Stimulated activated CD4-positive, alpha-beta T cell treated with anti-CD3 and anti-CD28 coated beads, Interleukin-4, amount 100 ng/mL, for 24 hours (primary cell): ENCODE data around the gene CEP152.
"Not testable (repeated sequence)": the region's sequence is repeated elsewhere in the genome, so short reads cannot be mapped to it uniquely, and the experiment has no call there.

ENCODE experiments used
- DNase-seq: peaks from one replicate; pipeline ENCODE4 v3.0.0-alpha.2; 2020

The CEP152 gene

DNA sequence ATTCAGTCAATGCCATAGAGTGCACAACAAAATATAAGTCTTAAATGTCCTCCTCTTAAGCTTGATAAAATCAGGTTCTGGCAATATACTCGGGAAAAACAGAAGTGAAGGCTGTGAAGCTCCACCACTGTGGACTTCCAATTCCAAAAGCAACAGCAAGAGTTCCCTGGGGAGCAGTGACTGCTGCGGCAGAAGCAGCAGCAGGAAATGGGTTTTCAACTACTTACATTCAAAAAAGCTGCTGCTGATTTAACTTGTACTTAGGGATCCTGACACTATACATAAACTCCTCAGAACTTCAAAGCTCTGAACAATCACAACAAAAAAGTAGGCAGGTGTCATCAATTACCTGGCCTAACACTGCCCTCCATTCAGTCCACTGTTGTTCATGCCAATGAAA lies 4.7 kb downstream of the CEP152 start:
- no peak for DNase-seq

DNA sequence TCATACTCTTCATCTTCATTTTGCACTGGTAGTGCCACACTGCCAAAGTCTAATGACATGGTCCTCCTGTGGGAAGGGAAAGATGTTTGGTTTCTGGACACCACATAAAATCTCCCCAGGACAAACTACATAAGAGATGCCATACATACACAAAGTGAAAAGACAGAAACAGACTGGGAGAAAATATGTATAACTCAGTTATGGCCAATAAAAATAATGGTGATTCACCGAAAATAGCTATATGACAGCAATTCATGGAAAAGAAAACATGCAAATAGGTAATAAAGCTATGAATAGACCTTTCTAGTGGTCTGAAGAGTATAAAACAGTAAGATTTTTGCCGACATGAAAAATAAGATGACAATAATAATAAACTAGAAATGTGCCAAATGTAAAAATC lies 5.3 kb downstream of the CEP152 start:
- no peak for DNase-seq

DNA sequence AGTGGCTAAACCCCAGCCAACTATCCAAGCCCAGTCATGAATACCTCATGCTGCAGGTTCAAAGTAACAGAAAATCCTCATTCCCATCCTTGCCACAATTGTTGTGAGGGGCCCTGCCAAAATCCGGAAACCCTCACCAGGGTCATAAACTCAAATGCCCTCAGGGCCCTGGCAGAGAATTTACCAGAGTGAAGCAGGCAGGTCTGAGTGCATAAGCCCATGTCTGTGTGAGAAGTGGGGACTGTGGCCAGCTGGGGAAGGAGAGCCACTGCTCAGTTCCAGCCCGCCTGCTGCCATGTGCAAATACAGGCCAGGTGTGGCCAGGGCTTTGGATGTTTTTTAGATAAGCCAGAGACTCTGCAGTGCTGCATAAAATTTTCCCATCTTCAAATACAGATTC lies 7.0 kb downstream of the CEP152 start:
- DNase-seq = no peak

DNA sequence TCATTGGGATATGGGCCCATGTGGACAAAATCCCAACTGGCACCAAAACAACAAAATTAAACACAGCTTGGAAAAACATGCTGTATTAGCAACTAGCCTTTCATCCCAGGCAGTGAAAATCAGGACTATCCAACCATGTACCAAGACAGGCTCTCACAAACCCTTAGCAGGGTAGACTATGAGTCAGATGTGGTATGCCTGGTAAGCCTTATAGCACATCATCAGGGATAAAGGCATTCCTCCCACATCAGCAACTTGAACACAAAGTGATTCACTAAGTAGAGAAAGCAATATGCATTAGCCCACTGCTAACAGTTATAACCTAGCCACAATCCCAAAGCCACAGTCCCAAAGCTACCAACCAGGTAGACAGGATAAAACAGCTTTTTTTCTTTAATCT lies 8.0 kb downstream of the CEP152 start:
- no peak for DNase-seq

DNA sequence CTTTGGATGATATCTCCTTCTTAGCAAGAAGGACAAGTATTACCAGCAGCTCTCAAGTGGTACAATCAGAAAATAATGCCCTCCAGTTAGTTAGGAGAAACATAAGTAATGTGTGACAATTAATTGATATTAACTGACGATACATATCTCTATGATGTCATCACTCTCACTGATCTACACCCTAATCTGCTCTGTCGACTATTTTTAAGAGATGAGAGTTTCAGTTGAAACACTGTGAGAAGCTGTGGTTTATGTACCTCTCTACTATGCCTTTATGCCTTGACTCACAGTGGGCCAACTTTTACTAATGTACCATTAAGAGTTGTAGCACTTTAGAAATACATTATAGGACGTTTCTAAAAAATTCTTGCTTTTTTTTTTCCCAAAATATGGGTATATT lies 8.6 kb downstream of the CEP152 start:
- DNase-seq = no peak

DNA sequence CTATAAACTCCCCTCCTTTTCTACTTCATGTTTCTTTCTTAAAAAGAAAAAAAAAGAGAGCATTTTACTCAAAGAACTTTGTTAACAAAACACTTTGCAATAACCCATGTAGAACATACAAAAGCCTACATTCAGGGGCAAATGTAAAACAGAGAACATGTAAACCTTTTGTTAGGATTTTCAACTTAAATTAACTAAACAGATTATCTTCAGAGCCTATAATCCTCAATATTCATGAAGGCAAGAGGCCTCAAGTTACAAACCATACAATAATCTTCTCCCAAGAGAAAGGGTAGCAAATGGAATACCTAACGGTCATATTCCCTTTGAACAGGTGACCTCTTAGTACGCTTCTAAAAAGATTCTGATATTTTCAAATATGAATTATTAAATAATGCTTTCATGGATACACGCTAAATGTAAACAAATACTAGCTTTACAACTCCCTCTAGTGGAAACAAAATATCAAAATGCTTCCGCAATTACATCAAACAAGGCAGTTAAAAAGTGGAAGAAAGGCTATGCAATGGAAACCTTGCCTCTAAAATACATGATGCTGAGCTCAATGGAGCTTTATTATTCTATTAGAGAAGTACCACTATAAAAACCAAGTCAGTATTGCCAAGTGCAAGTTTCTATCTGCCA lies 9.9 kb downstream of the CEP152 start:
- no peak for DNase-seq

DNA sequence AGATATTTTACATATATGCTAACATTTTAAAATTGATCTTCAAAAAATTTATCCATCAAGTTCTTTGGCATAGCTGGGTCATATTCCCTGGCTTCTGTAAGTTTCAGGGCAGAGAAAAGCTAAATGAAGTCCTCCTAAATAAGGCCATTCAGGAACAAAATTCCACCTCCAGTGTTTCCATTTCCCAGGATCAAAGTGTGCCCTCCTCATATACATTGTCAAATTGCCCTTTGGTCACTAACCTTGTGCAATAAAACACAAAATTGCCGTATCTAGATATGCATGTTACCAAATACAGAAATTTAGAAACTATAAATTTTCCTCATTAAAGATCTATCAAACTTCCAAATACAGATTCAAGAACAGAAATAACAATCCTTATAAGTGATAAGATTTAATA lies 10.6 kb downstream of the CEP152 start:
- DNase-seq = no peak

DNA sequence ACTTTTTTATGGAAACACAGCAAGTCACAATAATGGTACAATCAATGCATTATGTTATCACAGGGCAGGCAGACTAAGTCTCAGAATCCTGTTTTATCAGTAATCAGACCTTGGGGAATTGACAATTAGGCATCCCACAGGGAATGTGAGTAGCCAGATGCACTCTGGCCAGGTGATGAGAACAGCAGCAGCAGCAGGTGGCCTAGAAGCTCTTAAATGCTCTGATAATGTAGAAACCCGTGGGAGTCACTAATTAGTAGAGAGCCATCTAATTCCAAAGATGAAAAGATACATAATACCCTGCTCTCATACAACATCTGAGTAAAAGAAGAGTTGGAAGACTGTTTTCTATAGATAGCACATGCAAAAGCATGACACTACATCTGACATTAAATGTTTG lies 12.6 kb downstream of the CEP152 start:
- DNase-seq = no peak

DNA sequence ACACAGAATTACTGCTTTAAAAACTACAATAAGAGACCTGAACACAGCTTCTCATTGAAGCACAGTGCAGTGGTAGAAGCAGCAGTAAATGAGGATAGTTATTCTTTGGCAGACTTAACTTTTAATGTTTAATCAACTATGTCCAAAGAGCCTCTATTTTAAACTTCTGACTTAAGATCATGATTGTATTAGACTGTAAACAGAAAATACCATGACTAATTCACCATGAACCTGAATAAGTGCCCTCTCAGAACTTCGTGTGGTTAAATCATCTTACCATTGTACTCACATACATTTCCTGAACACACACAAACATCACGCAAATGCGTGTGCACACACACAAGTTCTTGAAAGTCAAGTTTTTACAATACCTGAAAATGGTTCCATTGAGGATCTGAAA lies 13.9 kb downstream of the CEP152 start:
- DNase-seq = no peak

- DNase-seq = no peak
Measured at GRCh38 chr15:48796521-48796920, 14.3 kb downstream of the CEP152 start.

DNA sequence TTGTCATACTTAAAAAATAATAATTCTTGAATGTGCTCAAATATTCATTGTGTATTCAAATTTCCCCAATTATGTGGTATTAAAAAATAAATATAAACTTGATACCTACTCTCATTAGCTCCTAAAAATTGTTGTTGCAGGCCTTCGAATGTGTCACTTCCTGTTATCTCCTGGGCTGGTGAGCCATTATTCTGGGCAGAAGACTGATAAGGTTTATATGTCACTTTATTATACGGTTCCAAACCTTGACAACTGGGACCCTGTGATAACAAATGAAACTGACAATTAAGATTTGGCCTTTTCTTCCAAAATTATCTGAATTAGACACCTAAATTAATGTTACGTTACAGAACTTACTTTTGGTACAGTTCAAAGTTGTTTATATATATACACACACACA lies 15.0 kb downstream of the CEP152 start:
- DNase-seq = no peak

- DNase-seq = no peak
Measured at GRCh38 chr15:48794697-48795134, 16.2 kb downstream of the CEP152 start.

- DNase-seq = no peak
Measured at GRCh38 chr15:48792408-48792807, 18.5 kb downstream of the CEP152 start.

DNA sequence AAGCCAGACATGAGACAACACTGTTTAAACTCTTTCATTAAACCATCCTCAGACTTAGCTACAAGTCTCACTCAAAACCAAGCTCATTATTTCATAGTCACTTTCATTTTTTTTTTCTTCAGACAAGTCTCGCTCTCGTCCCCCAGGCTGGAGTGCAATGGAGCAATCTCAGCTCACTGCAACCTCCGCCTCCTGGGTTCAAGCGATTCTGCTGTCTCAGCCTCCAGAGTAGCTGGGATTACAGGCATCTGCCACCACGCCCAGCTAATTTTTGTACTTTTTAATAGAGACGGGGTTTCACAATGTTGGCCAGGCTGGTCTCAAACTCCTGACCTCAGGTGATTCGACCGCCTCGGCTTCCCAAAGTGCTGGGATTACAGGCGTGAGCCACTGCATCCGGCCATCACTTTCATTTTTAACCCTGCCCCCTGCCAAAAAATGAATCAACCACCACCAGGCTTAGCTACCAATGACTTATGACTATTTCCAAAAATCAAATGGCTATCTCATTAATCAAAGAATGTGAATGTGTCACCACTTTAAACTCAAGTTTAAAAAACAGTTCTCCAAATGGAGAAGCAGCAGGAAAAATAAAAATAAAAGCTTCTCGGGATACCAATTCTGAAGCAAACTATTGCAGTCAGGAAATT lies 20.3 kb downstream of the CEP152 start:
- DNase-seq = not testable (repeated sequence)

DNA sequence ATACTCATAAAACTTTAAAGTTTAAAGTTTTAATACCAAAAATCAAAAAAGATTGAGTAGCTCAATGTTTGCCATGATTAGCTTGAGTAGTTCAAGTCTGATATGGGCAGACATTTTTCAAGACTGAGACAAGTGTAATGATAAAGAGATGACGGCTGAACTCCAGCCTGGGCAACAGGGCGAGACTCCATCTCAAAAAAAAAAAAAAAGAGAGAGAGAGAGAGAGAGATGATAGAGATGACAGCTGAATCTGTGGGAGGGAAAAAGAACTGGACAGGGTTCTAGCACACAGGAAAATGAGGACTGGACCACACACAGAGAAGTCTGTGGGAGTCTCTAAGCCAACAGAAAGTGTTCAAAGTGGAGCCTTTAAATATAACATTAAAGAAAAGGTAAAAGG lies 25.2 kb downstream of the CEP152 start:
- no peak for DNase-seq

- DNase-seq = no peak
Measured at GRCh38 chr15:48785195-48785594, 25.7 kb downstream of the CEP152 start.

DNA sequence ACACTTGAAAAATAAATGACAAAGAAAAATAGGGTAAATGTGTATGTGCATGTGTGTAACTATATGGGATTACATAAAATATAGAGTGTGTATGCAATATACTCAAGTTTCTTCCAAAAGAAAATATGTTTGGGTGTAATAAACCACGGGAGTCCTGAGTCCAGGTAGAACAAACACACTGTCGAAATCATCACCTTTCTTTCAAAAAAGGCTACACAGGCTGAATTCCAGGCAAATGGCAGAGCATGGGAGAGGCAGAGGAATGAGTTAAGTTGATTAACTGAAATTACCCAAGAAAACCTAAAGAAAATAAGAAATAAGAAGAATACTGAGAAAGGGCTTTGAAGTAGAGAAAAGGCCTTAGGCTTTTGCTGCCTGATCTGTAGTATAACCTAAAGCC lies 26.1 kb downstream of the CEP152 start:
- DNase-seq = no peak

DNA sequence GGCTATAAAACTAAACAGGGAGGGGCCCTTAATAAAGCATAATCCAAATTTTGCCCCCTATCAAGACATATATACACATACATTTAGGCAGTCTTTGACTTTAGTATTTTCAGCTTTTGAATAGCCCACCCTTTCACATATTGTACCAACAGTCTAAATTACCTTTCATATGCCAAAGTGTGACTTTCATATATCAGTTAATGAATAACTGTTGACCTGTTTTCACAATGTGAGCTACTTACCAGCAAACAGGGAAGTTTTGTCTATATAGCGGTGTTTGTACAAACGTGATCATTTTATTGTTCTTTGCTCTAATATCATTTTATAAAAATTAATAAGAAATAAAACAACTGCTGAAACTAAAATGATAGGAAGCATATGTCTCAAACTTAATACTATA lies 28.0 kb downstream of the CEP152 start:
- DNase-seq = no peak

GRCh38 chr15:48781481-48782081 lies 29.3 kb downstream of the CEP152 start:
- no peak for DNase-seq

- DNase-seq = no peak
Measured at GRCh38 chr15:48781017-48781416, 29.9 kb downstream of the CEP152 start.

- DNase-seq = no peak
Measured at GRCh38 chr15:48778331-48778730, 32.5 kb downstream of the CEP152 start.

- no peak for DNase-seq
Measured at GRCh38 chr15:48777645-48778330, 33.1 kb downstream of the CEP152 start.

DNA sequence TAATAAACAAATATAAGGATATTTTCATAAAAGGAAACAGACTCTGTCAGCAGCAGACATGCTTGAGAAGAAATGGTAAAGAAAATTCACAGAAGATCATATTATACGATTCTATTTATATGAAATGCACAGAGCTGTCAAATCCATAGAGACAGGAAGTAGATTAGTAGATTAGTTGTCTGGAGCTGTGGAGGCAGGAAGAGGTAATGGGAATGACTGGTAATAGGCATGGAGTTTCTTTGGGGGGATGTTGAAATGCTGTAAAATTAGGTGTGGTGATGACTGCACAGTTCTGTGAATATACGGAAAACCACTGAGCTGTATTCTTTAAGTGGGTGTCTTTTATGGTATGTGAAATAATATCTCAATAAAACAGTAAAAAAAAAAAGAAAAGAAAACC lies 35.3 kb downstream of the CEP152 start:
- no peak for DNase-seq

DNA sequence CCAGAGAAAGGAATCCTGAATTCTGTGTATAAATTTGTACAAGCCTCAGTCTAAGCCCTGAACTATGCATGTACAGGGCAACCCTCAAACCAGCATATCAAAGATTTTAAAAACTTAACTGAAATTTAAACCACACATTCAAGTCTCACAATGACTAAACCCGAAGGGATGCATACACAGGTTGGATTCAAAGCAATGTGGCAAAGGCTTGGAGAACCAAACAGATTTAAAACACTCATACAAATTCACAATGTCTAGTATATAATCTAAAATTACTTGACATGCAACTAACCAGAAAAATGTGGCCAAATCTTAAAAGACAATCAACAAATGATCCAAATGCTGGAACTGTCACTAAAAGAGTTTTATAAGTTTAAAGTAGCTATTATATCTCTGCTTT lies 36.4 kb downstream of the CEP152 start:
- DNase-seq = no peak
